GM21528 (cell line): Measurements from ENCODE around the gene CNTN4.
A peak's percentile ranks its signal among the peaks of the same experiment; 100 is the strongest.

ENCODE experiments used
- ATAC-seq: cut with Tn5 transposase; IDR thresholded peaks from one replicate; pipeline ENCODE4 v1.9.1; 2021; ENCODE audit warnings: mild to moderate bottlenecking, moderate library complexity; ENCODE audit not compliant: unreplicated experiment, low FRiP score

Gene CNTN4

GRCh38 chr3:2934541-2934940, 835.9 kb downstream of the CNTN4 start:
- no peak for ATAC-seq

GRCh38 chr3:2937055-2937454, 838.4 kb downstream of the CNTN4 start:
- no peak for ATAC-seq

GRCh38 chr3:2937592-2937991, 838.9 kb downstream of the CNTN4 start:
- no peak for ATAC-seq

- no peak for ATAC-seq
These were observed 840.0 kb downstream of the CNTN4 start for GRCh38 chr3:2938711-2939110.

- ATAC-seq: no peak
These were observed 841.4 kb downstream of the CNTN4 start for GRCh38 chr3:2940062-2940461.

- peak; percentile 92 for ATAC-seq
These were observed 846.0 kb downstream of the CNTN4 start for GRCh38 chr3:2944628-2945027.

- peak; percentile 17 for ATAC-seq
These were observed 846.5 kb downstream of the CNTN4 start for GRCh38 chr3:2945121-2945520.

GRCh38 chr3:2947536-2947935, 848.9 kb downstream of the CNTN4 start:
- no peak for ATAC-seq

GRCh38 chr3:2948882-2949281, 850.2 kb downstream of the CNTN4 start:
- ATAC-seq: no peak

- no peak for ATAC-seq
These were observed 851.5 kb downstream of the CNTN4 start for GRCh38 chr3:2950159-2950558.

- ATAC-seq: no peak
These were observed 858.4 kb downstream of the CNTN4 start for GRCh38 chr3:2957115-2957514.

- no peak for ATAC-seq
These were observed 859.9 kb downstream of the CNTN4 start for GRCh38 chr3:2958551-2958950.

GRCh38 chr3:2961576-2961975, 862.9 kb downstream of the CNTN4 start:
- no peak for ATAC-seq

GRCh38 chr3:2967871-2968270, 869.2 kb downstream of the CNTN4 start:
- ATAC-seq: no peak

- ATAC-seq: no peak
These were observed 869.8 kb downstream of the CNTN4 start for GRCh38 chr3:2968475-2968874.

GRCh38 chr3:2976212-2976611, 877.5 kb downstream of the CNTN4 start:
- ATAC-seq: no peak

- ATAC-seq: no peak
These were observed 878.1 kb downstream of the CNTN4 start for GRCh38 chr3:2976796-2977195.

GRCh38 chr3:2978977-2979732, 880.5 kb downstream of the CNTN4 start:
- ATAC-seq: no peak

GRCh38 chr3:2984005-2984830, 885.6 kb downstream of the CNTN4 start:
- ATAC-seq: no peak

GRCh38 chr3:2984831-2985220, 886.2 kb downstream of the CNTN4 start:
- ATAC-seq: no peak

GRCh38 chr3:2985479-2985878, 886.8 kb downstream of the CNTN4 start:
- no peak for ATAC-seq

GRCh38 chr3:2992534-2992933, 893.9 kb downstream of the CNTN4 start:
- ATAC-seq: no peak
